ENCODE data around the gene PCMTD2. TPM values are rescaled to one million over a fixed set of nuclear protein-coding genes. Genes with fewer than 3 reads are reported as not detected.
A peak's percentile ranks its signal among the peaks of the same experiment; 100 is the strongest.

PCMTD2 gene
- total and polyA plus RNA-seq, 2 of the 13 experiments (the other 11 are each of a cell fraction or from before 2014, with no cell fraction given): 47.0 to 76.9 TPM

DNA sequence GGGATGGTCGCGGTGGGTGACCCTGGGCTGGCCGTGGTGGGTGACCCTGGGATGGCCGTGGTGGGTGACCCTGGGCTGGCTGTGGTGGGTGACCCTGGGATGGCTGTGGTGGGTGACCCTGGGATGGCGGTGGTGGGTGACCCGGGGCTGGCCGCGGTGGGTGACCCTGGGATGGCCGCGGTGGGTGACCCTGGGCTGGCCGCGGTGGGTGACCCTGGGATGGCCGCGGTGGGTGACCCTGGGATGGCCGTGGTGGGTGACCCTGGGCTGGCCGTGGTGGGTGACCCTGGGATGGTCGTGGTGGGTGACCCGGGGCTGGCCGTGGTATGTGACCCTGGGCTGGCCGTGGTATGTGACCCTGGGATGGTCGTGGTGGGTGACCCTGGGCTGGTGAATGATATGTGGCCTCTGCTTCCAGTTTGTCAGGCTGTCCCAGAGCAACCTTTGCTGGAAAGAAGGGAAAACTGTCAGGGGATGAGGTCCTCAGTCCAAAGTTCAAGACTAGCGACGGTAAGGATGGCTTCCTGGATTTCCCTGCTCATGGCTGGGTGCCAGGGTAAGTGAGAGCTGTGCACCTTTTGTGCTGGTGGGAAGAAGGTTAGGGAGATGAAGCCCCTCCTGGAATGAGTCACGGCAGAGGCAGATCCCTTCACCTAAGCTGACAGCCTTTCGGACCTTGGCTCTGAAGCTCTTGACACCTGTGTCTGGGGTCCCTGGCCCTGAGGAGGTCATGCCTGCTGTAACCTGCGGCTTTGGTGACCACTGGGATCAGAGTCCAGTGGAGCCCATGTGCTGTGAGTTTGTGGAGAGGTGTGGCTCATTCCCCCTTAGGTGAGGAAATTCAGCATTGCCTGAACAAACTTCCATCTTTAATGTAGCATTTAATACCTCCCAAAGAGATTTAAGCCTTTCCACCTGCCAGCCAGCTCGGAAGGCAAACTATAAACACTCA lies 19.1 kb upstream of the PCMTD2 start (continued):
- TF ChIP-seq, protein P1, sequence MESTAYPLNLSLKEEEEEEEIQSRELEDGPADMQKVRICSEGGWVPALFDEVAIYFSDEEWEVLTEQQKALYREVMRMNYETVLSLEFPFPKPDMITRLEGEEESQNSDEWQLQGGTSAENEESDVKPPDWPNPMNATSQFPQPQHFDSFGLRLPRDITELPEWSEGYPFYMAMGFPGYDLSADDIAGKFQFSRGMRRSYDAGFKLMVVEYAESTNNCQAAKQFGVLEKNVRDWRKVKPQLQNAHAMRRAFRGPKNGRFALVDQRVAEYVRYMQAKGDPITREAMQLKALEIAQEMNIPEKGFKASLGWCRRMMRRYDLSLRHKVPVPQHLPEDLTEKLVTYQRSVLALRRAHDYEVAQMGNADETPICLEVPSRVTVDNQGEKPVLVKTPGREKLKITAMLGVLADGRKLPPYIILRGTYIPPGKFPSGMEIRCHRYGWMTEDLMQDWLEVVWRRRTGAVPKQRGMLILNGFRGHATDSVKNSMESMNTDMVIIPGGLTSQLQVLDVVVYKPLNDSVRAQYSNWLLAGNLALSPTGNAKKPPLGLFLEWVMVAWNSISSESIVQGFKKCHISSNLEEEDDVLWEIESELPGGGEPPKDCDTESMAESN (CRISPR knock-in tag; conservative IDR thresholded peaks at IDR 0.05): peak; percentile 89
- no peak for TF ChIP-seq IKZF4 (CRISPR knock-in tag; IDR thresholded peaks at IDR 0.05; ENCODE audit: borderline replicate concordance, low read depth, not compliant biosample characterization)
- TF ChIP-seq PAF1 (CRISPR knock-in tag; IDR thresholded peaks at IDR 0.05): no peak
- no peak; the same call in 1 of the 2 replicates for TF ChIP-seq ZBTB8A (CRISPR knock-in tag; IDR thresholded peaks at IDR 0.05; ENCODE audit: borderline replicate concordance, low read depth)
- TF ChIP-seq NR3C1 (CRISPR knock-in tag; IDR thresholded peaks at IDR 0.05): no peak
- TF ChIP-seq TFE3 (CRISPR knock-in tag; IDR thresholded peaks at IDR 0.05): peak; percentile 27; the same call in 1 of the 2 replicates
- TF ChIP-seq, protein P2, sequence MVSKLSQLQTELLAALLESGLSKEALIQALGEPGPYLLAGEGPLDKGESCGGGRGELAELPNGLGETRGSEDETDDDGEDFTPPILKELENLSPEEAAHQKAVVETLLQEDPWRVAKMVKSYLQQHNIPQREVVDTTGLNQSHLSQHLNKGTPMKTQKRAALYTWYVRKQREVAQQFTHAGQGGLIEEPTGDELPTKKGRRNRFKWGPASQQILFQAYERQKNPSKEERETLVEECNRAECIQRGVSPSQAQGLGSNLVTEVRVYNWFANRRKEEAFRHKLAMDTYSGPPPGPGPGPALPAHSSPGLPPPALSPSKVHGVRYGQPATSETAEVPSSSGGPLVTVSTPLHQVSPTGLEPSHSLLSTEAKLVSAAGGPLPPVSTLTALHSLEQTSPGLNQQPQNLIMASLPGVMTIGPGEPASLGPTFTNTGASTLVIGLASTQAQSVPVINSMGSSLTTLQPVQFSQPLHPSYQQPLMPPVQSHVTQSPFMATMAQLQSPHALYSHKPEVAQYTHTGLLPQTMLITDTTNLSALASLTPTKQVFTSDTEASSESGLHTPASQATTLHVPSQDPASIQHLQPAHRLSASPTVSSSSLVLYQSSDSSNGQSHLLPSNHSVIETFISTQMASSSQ (IDR thresholded peaks at IDR 0.05; ENCODE audit: low read depth): no peak; the same call in 1 of the 2 replicates
- TF ChIP-seq, protein P2 (CRISPR knock-in tag; IDR thresholded peaks at IDR 0.05; ENCODE audit: borderline replicate concordance): peak; percentile 69; the same call in 1 of the 2 replicates
- peak; percentile 65; the same call in 1 of the 2 replicates for TF ChIP-seq MLX (CRISPR knock-in tag; IDR thresholded peaks at IDR 0.05)
- no peak for TF ChIP-seq TCF12 (IDR thresholded peaks at IDR 0.05)
- peak; percentile 55; the same call in 1 of the 2 replicates for TF ChIP-seq TCF12 (CRISPR knock-in tag; IDR thresholded peaks at IDR 0.05)
- TF ChIP-seq GLMP (CRISPR knock-in tag; IDR thresholded peaks at IDR 0.05; ENCODE audit: borderline replicate concordance): no peak
- TF ChIP-seq NFKBIZ (CRISPR knock-in tag; IDR thresholded peaks at IDR 0.05): no peak; the same call in 1 of the 2 replicates
- TF ChIP-seq DPF2 (CRISPR knock-in tag; IDR thresholded peaks at IDR 0.05; ENCODE audit: borderline replicate concordance, low read depth): peak; percentile 73
- TF ChIP-seq, protein P3, sequence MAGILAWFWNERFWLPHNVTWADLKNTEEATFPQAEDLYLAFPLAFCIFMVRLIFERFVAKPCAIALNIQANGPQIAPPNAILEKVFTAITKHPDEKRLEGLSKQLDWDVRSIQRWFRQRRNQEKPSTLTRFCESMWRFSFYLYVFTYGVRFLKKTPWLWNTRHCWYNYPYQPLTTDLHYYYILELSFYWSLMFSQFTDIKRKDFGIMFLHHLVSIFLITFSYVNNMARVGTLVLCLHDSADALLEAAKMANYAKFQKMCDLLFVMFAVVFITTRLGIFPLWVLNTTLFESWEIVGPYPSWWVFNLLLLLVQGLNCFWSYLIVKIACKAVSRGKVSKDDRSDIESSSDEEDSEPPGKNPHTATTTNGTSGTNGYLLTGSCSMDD (CRISPR knock-in tag; IDR thresholded peaks at IDR 0.05): no peak
